ENCODE measurements around the gene HLF.

HLF gene

DNA sequence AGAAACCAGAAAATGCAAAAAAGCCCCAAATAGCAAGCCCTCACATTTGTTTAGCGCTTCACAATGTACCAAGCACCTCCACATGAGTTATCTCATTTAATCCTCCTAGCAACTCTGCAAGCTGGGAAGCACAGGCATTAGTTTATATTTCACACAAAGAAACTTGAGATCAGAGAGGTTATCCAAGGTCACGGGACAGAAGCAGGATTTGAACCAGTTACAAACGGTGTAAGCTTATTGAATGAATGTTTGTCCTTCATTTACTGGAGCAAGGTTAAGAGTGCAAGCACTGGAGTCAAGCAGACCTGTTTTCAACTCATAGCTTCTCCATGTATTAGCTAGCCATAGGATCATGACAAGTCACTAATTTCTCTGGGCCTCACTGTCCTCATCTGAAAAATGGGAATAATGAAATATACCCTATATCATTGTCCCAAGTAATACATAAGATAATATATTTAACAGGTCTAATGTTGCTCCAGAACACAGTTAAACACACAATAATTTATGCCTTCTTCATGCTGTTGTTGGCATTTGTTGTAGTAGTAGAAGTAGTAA lies 6.1 kb upstream of the HLF start:
- DNase-seq (ENCODE audit: low read depth in 3 of 3), result no peak

DNA sequence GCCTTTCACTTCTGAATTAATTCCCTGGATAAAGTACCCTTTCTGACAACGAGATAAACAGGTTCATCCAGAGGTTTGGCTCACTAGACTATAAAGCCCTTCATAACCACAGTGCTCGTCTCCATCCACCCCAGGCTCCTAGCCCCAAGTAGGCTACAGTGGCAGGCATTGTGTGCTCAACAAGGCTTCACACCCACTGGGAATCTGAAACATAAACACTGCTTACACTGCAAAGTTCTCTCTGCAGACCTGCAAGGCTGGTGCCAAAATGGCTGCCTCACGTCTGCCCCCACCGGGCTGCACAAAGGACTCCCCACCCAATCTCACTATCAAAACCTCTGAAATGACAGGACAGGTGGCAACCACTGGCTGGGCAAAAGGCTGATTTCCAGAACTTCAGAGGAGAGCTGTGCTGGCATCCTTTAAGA lies 5.1 kb upstream of the HLF start:
- DNase-seq (ENCODE audit: low read depth in 3 of 3), result no peak

DNA sequence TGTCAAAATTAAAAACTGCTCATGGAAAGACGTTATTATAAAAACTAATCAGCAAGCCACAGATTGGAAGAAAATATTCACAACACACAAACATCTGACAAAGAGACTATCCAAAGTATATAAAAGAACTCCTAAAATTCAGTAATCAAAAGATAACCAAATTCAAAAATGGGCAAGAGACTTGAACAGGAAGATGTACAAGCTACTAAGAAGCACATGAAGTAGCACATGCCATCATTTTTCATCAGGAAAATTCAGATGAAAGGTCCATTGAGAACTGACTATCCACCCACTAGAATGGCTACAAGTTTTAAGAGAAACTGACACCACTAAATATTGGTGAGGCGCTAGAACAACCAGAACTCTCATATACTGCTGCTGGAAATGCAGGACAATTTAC lies 3.4 kb upstream of the HLF start:
- DNase-seq (ENCODE audit: low read depth in 3 of 3), result no peak

DNA sequence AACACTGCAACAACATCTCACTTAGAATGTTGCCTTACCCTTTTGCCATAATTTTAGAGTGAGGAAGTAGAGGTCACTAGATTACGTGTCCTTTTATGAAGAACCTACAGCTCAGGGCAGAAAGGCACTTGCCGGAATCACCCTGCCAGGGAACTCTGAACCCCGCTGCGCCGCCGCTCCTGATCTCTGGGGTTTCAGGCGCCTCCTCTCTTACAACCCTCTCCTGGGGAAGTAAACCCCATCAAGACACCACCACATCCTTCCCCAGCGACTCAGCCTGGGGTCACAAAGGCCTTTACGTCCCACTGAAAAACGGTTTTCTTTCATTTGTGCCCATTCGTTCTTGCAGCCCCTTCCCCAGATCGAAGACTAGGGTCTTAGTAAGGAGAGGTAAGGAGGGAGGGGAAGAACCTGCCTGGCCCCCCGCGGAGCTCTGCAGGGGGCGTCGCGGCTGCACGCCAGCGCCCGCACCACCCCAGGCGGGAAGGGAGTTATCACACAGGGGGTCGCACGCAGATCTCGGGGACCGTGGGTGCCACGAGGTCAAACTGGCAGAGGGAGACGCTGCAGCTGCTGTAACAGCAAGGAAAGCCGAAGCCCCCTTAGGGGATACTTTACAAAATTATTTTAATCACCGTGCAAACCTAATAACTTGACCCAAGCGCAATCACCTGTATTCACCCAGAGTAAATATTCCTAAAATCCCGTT lies 1.0 kb upstream of the HLF start:
- DNase-seq (ENCODE audit: low read depth in 3 of 3), result no peak

DNA sequence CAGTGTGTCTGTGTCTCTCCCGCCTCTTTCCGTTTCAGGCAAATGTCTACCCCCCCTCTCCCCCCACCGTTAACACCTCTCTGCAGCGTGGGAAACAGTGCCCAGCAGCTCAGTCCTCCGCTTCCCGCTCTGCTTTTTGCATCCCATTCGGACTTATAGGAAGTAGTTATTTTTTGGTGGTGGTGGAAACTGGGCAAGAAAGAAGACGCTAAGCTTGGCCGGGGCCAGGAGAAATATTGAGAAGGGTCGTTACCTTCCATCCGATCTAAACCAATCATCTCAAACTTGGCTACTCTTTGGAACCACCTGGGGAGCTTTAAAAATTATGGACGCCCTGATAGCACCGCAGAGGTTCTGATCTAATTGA lies 499 bp upstream of the HLF start:
- no peak for DNase-seq (ENCODE audit: low read depth in 3 of 3)

DNA sequence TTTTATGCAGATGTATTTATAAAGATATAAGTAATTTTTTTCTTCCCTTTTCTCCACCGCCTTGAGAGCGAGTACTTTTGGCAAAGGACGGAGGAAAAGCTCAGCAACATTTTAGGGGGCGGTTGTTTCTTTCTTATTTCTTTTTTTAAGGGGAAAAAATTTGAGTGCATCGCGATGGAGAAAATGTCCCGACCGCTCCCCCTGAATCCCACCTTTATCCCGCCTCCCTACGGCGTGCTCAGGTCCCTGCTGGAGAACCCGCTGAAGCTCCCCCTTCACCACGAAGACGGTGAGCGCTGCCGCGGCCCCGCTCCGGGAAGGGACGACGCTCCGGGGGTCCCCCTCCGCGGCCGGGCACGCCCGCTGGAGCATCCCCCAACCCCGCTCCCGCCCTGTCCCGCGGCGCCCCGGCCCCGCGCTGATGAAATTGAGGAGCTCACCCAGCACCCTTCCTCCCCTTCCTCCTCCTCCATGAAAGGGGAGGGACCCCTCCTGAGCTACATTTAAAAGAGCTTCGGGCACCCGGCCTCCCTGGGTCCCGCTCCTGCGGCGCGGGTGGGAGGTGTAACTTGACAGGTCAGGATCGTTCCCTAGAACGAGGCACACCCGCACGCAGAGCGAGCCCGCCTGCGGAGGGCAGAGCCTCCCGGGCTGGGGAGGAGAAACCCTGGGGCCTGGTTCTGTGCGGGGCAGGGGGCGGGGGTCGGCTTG lies 706 bp downstream of the HLF start:
- no peak for DNase-seq (ENCODE audit: low read depth in 3 of 3)

DNA sequence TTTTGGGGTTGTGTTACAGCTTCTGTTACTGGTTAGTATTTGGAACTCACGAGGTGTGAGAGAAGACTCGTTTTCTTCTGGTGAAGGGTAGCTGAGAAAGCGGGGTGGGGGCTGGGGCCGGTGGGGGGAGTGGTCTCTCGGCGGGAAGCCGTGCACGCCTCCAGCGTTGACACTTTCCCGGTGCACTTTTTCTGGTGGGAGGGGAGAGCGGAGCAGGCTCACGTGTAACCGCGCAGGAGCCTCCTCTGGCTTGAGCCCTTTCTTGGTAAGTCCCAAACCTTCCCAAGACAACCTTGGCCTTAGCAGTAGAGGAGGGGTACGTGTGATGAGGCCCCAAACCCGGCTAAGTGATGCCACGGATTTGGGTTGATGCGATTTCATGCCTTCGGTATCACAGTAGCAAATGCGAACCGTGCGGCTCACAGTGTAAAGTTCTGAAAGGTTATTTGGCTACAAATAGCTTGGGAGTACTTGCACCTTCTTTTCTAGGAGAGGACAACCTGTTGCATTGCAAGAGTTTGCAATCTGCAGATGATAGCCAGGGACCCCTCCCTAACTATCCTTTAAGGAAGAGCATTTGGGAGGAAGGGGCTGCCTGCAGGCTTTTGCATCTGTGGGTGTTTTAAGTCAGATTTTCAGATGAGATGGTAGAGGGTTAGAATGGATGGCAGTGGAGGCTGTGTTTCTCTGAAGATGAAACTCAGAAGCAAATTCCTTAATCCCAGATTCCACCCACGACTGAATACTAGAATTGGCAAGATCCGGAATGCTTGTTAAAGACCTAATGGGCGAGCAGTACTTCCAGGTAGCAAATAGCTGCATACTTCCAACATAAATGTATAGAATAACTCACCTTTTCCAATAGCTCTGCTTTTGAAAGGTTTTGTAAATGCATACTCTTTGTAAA lies 1.5 kb downstream of the HLF start:
- no peak for DNase-seq (ENCODE audit: low read depth in 3 of 3)

DNA sequence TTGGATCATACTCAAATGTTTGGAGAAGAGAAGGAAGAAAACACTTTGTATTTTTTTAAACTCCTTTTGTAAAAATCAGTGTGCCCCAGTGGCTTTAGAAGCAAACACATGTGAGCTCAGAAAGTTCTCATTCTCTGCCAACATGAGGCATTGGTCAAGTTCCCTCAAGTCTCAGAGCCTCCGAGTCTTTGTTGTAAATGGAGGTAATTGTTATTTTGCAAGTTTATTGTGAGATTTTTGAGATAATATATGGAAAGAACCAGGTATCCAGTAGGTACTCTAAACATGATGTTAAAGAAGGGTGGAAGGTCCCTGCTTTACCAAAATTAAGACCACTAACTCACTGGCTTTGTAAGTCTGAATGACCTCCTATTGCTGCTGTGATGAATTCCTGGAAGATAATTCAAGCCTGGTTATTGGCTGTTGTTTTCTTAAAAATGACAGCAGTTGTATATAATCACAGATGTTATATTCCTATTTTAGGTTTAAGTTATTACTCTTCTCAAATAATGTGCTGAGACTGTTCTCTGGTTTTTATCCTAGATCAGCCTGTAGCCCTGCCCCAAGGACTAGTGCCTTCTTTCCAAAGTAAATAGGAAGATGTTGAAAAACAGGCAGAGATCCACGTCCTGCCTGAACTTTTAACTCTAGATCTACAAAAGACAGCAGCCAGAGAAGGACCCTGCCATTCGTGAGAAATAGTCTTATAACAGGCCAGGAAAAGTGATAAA lies 2.4 kb downstream of the HLF start:
- DNase-seq (ENCODE audit: low read depth in 3 of 3), result no peak

DNA sequence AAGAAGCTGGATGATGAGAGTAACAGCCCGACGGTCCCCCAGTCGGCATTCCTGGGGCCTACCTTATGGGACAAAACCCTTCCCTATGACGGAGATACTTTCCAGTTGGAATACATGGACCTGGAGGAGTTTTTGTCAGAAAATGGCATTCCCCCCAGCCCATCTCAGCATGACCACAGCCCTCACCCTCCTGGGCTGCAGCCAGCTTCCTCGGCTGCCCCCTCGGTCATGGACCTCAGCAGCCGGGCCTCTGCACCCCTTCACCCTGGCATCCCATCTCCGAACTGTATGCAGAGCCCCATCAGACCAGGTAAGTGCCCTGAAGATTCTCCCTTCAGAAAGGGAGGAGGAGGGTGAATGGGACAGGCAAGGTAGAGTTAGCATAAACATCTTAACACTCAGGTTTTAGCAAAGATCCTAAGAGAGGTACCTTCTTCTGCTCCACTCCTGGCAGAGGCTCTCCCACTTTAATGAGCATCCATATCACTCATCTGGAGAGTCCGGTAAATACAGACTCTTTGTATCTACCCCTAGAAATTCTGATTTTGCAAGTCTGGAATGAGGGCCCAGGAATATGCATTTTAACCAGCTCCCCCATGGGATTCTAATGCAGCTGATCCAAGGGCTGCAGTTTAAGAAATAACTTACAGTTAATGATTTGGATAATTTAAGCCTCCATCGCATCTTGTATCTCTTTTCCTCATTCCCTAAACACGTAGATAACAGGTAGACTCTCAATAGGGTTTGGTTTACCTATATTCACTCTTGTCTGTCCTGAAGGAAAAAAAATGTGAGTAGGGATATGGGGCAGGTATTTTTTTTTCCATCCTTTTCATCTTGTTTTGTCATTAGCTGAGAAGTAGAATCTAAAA lies 3.3 kb downstream of the HLF start:
- DNase-seq (ENCODE audit: low read depth in 3 of 3), result no peak

DNA sequence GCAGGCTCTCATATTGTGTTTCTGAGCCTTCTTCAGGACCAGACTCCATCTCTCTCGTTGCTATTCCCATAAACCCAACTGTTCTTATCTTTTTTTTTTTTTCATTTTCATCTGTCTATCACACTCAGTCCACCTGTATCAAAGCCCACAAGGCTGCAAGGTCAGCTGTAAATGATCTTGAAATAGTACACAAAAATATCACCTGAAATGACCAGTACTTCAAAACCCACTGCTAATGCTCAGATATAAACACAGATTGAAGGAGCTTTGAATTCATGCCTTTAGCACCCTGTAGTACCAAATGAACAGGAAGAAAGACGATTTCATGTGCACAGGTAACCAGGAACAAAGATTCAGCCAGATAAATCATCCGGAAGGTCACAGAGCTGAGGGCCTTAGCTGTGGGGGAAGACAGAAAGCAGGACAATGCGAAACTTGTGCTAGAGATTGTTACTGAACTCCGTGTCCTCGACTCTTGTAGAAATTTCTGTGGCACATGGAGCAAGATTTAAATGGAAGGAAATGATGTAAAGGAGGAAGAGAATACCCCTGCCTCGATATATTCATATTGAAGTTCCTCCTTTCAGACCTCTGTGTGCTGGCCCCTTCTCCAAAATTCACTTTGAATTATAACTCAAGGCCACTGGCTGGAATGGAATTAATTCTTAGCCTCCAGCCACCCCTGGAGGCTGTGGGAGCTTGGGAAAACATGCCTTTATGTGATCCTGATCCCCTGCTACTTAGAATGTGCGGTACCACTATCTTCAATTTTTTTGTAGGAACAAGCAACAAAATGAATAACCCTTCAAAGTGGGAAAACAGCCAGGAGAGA lies 4.1 kb downstream of the HLF start:
- DNase-seq (ENCODE audit: low read depth in 3 of 3), result no peak

DNA sequence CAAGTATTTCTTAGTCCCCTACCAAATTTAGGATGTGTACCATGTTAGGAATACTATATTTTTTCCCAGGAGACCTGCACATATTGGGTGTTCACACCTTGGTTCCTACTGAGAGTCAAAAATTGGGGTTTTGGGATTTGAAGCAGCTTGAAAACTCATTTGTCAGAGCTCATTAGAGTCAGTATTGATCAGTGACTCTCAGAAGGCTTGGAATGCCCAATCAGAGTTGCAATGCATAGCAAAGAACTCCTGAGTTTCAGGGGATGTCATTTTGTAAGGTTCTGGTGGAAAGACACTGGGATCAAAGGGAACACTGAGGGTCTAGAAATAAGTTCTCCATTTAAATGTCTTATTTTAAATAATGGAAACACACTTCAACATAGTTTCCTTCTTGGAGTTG lies 5.1 kb downstream of the HLF start:
- DNase-seq (ENCODE audit: low read depth in 3 of 3), result no peak

DNA sequence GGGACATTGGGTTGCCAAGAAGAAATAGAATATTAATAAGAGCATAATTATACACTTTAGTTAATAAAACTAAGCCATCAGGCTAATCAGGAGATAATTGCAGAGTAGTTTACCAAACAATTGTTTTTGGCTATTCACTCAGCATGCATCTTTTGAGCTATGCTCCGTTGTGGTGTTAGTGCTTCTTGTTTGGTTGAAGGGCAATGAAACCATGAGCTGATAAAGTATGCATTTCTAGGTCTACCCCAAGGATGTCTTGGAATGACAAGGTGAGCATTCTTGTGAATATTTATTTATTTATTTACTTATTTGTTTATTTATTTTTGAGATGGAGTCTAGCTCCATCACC lies 6.4 kb downstream of the HLF start:
- no peak for DNase-seq (ENCODE audit: low read depth in 3 of 3)

DNA sequence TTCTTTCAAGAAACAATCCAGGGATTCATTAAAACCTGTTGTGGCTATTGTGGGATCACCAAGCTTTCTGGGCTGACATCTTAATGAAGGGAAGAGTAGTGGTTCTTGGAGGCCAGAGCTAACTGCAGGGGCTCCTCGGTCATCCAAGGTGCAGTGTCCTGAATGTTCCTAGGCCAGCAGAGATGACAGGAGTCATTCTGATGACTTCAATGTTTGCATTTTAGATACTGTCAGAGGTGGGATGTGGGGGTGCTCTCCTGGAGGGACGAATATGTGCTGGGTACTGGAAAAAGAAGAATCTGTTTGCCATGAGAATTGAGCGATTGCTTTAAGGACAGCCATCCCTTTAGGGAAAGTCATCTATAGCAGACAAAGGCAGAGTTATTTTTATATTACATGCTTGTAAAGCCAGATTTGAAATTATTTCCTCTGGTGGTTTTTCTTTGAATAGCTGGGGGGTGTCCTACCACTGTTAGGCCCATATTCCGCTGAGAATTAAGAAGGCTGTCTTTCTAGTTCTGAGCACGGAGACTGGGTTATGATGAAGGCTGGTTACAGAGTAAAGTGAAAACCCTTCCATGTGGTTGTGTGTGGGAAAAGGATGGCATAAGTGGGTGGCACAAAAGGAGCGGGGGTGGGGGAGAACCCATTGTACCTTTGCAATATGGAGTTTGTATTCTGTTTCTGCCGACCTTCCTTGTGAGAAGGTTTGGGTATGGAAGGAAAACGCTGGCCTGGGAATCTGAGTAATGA lies 7.4 kb downstream of the HLF start:
- DNase-seq (ENCODE audit: low read depth in 3 of 3), result no peak

DNA sequence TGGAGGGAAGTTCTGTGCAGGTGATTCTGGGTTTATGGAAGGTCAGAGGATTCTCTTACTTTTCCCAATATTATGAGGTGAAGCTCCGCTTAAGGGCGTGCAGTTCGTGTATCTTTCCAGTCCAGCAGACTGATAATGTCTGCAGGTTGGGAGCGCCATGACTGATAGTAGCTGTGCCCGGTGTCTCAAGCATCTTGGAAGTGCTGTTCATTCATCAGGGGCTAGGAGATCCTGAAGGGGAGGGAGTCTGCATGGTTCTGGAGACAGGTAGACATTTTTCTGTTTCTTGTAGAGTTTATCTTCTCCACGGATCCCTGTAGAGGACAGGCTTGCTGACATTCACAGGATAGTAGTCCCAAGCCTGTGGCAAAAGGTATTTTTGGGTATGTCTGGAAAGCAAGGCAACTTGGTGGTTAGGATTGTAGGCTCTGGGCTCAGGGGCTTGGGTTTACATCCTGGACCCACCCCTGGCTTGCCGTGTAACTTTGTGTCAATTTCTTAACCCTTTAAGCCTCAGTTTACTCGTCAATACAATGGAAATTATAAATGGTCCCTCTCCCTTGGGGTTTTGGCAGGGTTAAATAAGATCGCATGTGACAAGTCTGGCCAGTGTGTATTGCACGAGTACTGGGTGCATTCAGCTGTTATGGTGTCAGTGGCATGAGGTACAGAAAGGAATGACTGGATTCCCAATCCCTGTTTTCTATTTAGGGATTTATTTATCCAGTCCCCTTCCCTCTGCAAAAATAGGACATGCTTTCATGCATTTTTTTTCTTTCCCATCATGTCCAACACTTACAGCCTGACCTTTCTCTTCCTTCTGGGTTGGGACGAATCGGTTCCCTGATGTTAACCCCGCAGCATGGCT lies 8.2 kb downstream of the HLF start:
- DNase-seq (ENCODE audit: low read depth in 3 of 3), result no peak

DNA sequence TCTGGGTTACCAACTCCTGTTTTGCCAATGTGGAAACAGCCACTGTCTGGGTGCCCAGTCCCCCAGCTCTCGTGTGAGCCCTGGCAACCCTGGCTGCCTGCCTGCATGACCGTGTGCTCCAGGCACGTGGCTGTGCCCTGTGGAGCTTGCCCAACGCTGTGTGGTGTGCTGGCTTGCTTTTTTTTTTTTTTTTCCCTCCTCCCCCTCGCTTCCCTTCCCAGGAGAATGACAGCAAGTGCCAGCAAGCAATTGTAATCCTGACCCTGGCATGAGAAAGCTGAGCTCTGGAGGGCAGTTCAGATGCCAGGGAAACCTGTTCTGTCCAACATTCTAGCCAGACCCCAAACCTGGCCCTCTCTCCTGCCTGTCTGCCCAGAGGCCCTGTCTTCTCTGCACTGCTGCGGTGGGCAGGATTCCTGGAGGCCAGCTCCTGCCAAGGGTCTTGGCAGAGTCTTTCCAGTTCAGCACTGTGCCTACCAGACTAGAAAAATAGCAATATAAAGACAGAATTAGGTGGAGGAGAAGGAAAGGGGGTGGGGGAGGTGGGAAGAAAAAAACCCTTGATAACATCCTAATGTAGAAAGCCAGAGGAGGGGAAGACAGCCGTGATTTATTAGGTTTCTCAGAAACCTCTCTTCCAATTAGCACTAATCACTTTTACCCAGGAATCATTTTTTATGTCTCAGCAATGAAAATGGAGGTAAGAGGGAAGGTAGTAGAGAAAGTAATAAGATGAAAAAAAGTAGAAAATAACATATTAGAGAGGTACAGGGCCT lies 9.0 kb downstream of the HLF start:
- DNase-seq (ENCODE audit: low read depth in 3 of 3), result no peak

DNA sequence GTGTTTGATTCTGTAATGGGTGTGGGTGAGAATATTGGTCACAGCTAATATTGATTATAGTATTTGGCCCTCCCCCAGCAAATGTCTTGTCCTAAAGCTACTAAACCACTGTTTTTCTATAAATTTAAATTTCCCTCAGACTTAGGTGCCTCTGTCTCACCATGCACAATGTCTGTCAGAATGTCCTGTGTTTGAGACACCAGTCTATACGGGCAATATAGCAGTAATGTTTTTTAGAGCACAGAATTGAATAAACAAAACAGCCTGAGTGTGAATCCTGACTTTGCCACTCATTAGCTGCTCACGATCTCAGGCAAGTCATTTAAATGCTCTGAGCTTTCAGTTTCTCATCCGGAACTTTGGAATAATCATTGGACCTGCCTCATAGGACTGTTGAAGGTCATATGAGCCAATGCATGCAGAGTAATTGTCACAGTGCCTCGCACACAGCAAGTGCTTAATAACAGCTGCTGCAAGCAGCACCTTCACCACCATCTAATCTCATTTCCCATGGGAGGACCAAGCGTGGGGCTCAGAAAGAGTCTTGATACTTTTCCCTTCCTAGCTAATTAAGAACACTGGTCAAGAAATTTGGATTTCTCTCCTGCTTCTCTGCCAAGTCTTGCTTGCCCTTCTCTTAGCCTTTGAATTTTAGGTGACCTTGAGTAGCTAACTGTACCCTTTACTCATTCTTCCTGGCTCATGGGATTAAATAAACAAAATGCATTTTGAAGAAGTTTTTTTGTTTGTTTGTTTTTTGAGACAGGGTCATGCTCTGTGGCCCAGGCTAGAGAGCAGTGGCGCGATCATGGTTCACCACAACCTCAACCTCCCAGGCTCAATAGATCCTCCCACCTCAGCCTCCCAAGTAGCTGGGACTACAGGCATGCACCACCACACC lies 9.8 kb downstream of the HLF start:
- DNase-seq (ENCODE audit: low read depth in 3 of 3), result no peak
